Chondrocyte (in vitro differentiated cells): Measurements from ENCODE around the gene GOLGA6D. TPM values are rescaled to one million over a fixed set of nuclear protein-coding genes. Genes with fewer than 3 reads are reported as not detected.
"Not testable (repeated sequence)": the region's sequence is repeated elsewhere in the genome, so short reads cannot be mapped to it uniquely, and the experiment has no call there.

Experiments
- DNase-seq: peaks from one replicate; pipeline ENCODE4 v3.0.0; 2021; ENCODE audit warnings: mixed read lengths, low spot score
- H3K27ac Mint-ChIP-seq: one replicate; pipeline ENCODE4 v1.8.0; 2021; ENCODE audit warnings: mild to moderate bottlenecking, moderate library complexity, mixed read lengths; ENCODE audit not compliant: unreplicated experiment
- H3K27me3 Mint-ChIP-seq: 2 replicates; pipeline ENCODE4 v1.8.0; 2021; ENCODE audit warnings: low read depth, mixed read lengths
- H3K36me3 Mint-ChIP-seq: 2 replicates; pipeline ENCODE4 v1.8.0; 2021; ENCODE audit warnings: low read depth, mixed read lengths
- H3K4me1 Mint-ChIP-seq: 2 replicates; pipeline ENCODE4 v1.8.0; 2021; ENCODE audit warnings: low read depth, mild to moderate bottlenecking, mixed read lengths
- H3K4me3 Mint-ChIP-seq: one replicate; pipeline ENCODE4 v1.8.0; 2021; ENCODE audit warnings: mild to moderate bottlenecking, moderate library complexity, mixed read lengths; ENCODE audit not compliant: unreplicated experiment
- H3K9me3 Mint-ChIP-seq: 2 replicates; pipeline ENCODE4 v1.8.0; 2021; ENCODE audit warnings: low read depth, mixed read lengths
- CTCF ChIP-seq: fragments of 200-600 bp; sonication (generic); IDR thresholded peaks from 2 replicates; pipeline ENCODE4 v1.5.0; 2021; ENCODE audit warnings: antibody characterized with exemption, mild to moderate bottlenecking, moderate library complexity
- total RNA-seq: library from RNA; stranded (reverse); gene quantifications from 3 replicates; pipeline ENCODE4 v1.2.1, GENCODE V29; 2021

Gene GOLGA6D
- total RNA-seq, 1 donor from 2014 or later = not detected

GRCh38 chr15:75237316-75237982, 45.2 kb upstream of the GOLGA6D start:
- no peaks in the 10 kb centered on the region for H3K9me3 Mint-ChIP-seq
- peaks cover 21% of the 10 kb centered on the region for H3K27me3 Mint-ChIP-seq
- H3K4me1 Mint-ChIP-seq = no peaks in the 10 kb centered on the region

DNA sequence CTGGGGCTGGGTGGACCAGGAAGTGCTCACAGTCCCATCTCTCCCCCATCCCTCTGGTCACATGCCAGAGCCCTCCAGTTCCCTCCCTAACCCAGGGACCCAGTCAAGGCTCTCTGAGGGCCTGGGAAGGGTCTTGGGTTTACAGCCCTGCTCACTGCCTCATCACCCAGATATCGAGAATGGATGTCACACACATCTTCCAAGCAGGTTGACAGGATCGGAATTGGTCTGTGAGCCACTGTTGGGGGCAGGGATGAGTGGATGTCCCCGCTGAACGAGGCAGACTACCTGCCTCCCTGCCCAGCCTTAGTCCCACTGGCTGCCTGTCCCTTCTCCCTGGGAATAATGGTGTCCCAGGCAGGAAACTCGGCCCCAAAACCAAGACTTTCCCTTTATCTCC, 44.5 kb upstream of the GOLGA6D start:
- H3K36me3 Mint-ChIP-seq = no peaks in the 10 kb centered on the region
- no peak for DNase-seq
- no peaks in the 10 kb centered on the region for H3K9me3 Mint-ChIP-seq
- H3K27ac Mint-ChIP-seq = no peak overlapping the region
- H3K4me3 Mint-ChIP-seq = no peak overlapping the region
- no peaks in the 10 kb centered on the region for H3K4me1 Mint-ChIP-seq
- no peak for TF ChIP-seq CTCF
- H3K27me3 Mint-ChIP-seq = peaks cover 15% of the 10 kb centered on the region

More at GRCh38 chr15:75237316-75237982, 45.2 kb upstream of the GOLGA6D start:
- TF ChIP-seq CTCF = no peak
- Mint-ChIP-seq H3K36me3 (no peaks in the 10 kb centered on the region), H3K27ac (no peak overlapping the region), H3K4me3 (no peak overlapping the region)
- DNase-seq = peak; percentile 49

DNA sequence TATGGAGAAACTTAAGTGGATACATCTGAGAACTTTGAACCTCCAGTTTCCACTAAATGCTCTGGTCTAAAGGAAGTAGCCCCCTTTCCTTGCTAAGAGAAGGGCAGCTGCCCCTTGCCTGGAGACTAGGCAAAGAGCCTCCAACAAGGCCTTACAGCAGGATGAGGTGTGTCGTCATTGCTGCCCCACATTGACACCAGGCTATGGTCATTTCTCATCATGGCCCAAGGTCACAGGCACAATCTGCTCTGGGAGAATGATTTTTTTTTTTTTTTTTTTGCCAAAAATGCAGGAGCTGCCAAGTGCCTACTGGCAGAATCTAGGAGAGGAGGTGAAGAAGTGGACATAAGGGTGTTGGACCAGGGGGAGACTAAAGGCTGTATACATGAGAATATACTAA, 36.9 kb upstream of the GOLGA6D start:
- DNase-seq = not testable (repeated sequence)

GRCh38 chr15:75248991-75249390, 33.6 kb upstream of the GOLGA6D start:
- H3K27me3 Mint-ChIP-seq = peaks cover 56% of the 10 kb centered on the region
- H3K27ac Mint-ChIP-seq, H3K36me3 Mint-ChIP-seq, H3K4me1 Mint-ChIP-seq, H3K4me3 Mint-ChIP-seq, DNase-seq, H3K9me3 Mint-ChIP-seq: not testable (repeated sequence)

More for the DNA sequence above, 36.9 kb upstream of the GOLGA6D start:
- H3K27me3 Mint-ChIP-seq = peaks cover 46% of the 10 kb centered on the region
- H3K4me1 Mint-ChIP-seq, H3K27ac Mint-ChIP-seq, H3K9me3 Mint-ChIP-seq, H3K4me3 Mint-ChIP-seq, H3K36me3 Mint-ChIP-seq: not testable (repeated sequence)

DNA sequence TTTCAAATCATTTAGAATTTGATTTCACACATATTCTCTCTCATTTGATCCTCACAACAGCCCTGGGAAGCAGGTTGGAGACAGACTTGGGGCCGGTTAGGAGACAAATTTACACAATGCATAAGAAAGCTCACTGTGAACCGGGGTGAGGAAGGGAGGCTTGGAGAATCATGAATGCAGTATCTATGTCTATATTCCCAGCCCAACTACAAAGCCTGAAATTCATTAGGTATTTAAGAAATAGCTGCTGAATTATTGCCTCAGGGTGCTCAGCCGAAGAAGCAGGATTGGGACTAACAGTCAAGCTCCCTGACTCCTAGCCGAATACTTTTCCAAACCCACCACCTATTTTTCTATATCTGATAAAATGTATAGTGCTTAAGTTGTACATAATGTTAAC, 32.9 kb upstream of the GOLGA6D start:
- Mint-ChIP-seq H3K9me3 (no peaks in the 10 kb centered on the region), H3K27me3 (peaks cover 56% of the 10 kb centered on the region), H3K4me1 (no peaks in the 10 kb centered on the region), H3K4me3 (no peak overlapping the region), H3K27ac (no peak overlapping the region), H3K36me3 (no peaks in the 10 kb centered on the region)
- no peak for DNase-seq
- no peak for TF ChIP-seq CTCF

DNA sequence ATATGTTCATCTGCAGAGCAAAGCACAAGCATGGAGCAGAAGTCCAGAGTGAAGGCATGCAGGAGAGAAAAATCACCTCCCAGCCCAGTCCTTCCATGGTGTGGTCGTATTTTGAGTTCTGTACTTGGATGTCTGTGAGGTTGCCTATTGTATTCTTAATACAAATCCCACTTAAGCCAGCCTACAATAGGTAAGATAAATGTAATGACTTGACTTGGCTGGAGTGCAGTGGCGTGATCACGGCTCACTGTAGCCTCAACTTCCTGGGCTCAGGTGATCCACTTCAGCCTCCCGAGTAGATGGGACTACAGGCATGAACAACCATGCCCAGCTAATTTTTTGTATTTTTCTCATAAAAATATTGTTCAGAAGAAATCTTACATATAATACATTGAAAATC, 31.3 kb upstream of the GOLGA6D start:
- not testable (repeated sequence) for H3K36me3 Mint-ChIP-seq, DNase-seq, H3K9me3 Mint-ChIP-seq, H3K4me1 Mint-ChIP-seq, H3K27ac Mint-ChIP-seq, H3K4me3 Mint-ChIP-seq
- H3K27me3 Mint-ChIP-seq = peaks cover 49% of the 10 kb centered on the region

GRCh38 chr15:75252285-75252684, 30.4 kb upstream of the GOLGA6D start:
- H3K27me3 Mint-ChIP-seq = peaks cover 43% of the 10 kb centered on the region

GRCh38 chr15:75258034-75258433, 24.6 kb upstream of the GOLGA6D start, which contains the start of gene GOLGA6C:
TSS of gene GOLGA6C (plus strand) at chr15:75258334. CDS start at chr15:75258599, 265 bp downstream.
- not testable (repeated sequence) for H3K27me3 Mint-ChIP-seq, H3K9me3 Mint-ChIP-seq, H3K36me3 Mint-ChIP-seq, H3K27ac Mint-ChIP-seq, H3K4me1 Mint-ChIP-seq, H3K4me3 Mint-ChIP-seq, DNase-seq

More at GRCh38 chr15:75252285-75252684, 30.4 kb upstream of the GOLGA6D start:
- not testable (repeated sequence) for DNase-seq, H3K4me1 Mint-ChIP-seq, H3K9me3 Mint-ChIP-seq, H3K36me3 Mint-ChIP-seq, H3K27ac Mint-ChIP-seq, H3K4me3 Mint-ChIP-seq
- peak; percentile 34 for TF ChIP-seq CTCF

DNA sequence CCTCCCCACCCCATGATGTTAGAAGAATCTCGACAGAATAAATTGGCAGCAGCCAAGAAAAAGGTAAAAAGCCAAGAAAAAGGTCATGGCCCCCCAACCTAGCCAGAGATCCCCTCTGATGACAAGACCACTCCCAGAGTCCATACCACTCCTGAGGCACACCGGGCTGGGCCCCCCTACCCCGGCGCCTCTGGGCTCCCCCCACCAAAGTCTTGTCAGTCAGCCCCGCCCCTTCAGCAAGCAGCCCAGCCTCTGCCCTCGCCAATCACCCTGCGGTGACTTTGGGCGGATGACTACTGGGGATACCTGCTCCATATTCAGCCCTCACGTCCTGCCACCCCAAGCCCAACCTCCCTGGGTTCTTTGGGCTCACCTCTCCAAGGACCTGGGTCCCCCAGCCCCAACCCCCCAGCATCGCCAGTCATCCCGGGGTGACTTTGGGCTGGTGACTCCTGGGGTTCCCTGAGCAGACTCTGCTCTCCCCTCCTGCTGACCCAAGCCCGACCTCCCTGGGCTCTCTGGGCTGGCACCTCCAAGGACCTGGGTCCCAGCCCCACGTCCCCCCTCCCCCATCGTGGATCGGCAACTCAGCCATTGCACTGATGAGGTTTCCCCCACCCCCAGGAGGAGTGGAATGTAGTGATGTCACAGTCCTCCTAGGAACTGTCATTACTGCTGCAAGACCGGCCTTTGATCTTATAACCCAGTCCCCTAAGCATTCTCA, 23.9 kb upstream of the GOLGA6D start:
- H3K36me3 Mint-ChIP-seq, H3K4me1 Mint-ChIP-seq, H3K9me3 Mint-ChIP-seq, H3K27me3 Mint-ChIP-seq, DNase-seq, H3K4me3 Mint-ChIP-seq, H3K27ac Mint-ChIP-seq: not testable (repeated sequence)
